ENCODE measurements around the gene GBX1.

GBX1 gene

DNA sequence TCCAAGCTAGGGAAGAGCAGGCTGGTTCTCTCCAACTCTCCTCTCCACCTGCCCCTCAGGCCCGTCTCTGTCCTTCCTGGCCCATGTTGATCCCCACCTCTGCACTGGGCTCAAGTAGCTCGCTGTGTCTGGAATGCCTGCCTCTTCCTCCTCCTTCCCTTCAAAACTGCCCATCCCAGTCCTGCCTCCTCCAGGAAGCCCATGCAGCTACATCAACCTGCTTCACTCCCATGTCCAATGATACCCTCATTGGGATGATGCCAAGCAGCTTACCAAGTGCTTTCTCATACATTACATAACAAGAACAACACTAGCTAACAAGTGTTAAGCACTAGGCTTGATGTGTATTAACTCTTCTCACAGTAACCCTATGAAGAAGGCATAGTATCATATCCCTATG, 11.3 kb upstream of the GBX1 start:
- Histone ChIP-seq H3K4me3 (ENCODE audit: low read length) (no peak overlapping the region), H3K27ac (ENCODE audit: low read length) (no peak overlapping the region), H3K79me2 (ENCODE audit: low read length) (no peaks in the 10 kb centered on the region), H3K4me2 (ENCODE audit: low read length) (no peak overlapping the region), H3K4me1 (ENCODE audit: low read length) (no peaks in the 10 kb centered on the region), H3K27me3 (ENCODE audit: low read depth, low read length) (peaks cover 60% of the 10 kb centered on the region), H3K9ac (ENCODE audit: low read length) (no peak overlapping the region), H2AFZ (ENCODE audit: low read depth, low read length) (no peak overlapping the region), H4K20me1 (ENCODE audit: insufficient read depth, low read length) (peaks cover 4% of the 10 kb centered on the region; the same call in 1 of the 2 replicates), H3K9me3 (ENCODE audit: insufficient read depth, low read length) (no peaks in the 10 kb centered on the region), H3K36me3 (replicated peaks; ENCODE audit: low read depth, low read length) (no peaks in the 10 kb centered on the region)
- TF ChIP-seq EZH2phosphoT487 (IDR thresholded peaks at IDR 0.05; ENCODE audit: low read depth), result no peak
- TF ChIP-seq, protein P1, sequence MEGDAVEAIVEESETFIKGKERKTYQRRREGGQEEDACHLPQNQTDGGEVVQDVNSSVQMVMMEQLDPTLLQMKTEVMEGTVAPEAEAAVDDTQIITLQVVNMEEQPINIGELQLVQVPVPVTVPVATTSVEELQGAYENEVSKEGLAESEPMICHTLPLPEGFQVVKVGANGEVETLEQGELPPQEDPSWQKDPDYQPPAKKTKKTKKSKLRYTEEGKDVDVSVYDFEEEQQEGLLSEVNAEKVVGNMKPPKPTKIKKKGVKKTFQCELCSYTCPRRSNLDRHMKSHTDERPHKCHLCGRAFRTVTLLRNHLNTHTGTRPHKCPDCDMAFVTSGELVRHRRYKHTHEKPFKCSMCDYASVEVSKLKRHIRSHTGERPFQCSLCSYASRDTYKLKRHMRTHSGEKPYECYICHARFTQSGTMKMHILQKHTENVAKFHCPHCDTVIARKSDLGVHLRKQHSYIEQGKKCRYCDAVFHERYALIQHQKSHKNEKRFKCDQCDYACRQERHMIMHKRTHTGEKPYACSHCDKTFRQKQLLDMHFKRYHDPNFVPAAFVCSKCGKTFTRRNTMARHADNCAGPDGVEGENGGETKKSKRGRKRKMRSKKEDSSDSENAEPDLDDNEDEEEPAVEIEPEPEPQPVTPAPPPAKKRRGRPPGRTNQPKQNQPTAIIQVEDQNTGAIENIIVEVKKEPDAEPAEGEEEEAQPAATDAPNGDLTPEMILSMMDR (IDR thresholded peaks at IDR 0.05; ENCODE audit: low read depth, low read length), result no peak

DNA sequence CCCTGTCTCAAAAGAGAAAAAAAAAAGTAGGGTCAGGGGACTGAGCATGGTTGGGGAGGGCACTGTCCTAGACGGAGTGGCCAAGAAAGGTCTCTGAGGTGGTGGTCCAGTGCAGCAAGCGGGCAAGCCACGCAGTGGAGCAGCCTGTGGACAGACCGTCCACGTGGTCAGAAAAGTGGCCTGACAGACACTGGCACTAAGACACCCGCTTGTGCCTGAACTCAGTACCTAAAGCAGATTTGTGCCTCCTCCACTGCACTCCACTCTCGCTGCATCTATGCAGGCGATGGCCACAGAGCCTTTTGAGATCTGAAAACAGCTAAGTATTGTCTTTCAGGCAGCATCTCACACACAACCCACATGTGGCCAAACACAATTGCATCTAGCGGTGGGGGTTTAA, 10.7 kb upstream of the GBX1 start:
- no peaks in the 10 kb centered on the region for H3K36me3 ChIP-seq (replicated peaks; ENCODE audit: low read depth, low read length)
- H3K9me3 ChIP-seq (ENCODE audit: insufficient read depth, low read length), result no peaks in the 10 kb centered on the region
- no peak overlapping the region for H3K4me2 ChIP-seq (ENCODE audit: low read length)
- H3K27me3 ChIP-seq (ENCODE audit: low read depth, low read length), result peaks cover 60% of the 10 kb centered on the region
- H3K27ac ChIP-seq (ENCODE audit: low read length), result no peak overlapping the region
- H3K79me2 ChIP-seq (ENCODE audit: low read length), result no peaks in the 10 kb centered on the region
- H3K4me1 ChIP-seq (ENCODE audit: low read length), result no peaks in the 10 kb centered on the region
- TF ChIP-seq, protein P1 (IDR thresholded peaks at IDR 0.05; ENCODE audit: low read depth, low read length), result no peak
- TF ChIP-seq EZH2phosphoT487 (IDR thresholded peaks at IDR 0.05; ENCODE audit: low read depth), result no peak
- no peak overlapping the region for H3K4me3 ChIP-seq (ENCODE audit: low read length)
- H4K20me1 ChIP-seq (ENCODE audit: insufficient read depth, low read length), result peaks cover 4% of the 10 kb centered on the region; the same call in 1 of the 2 replicates
- H3K9ac ChIP-seq (ENCODE audit: low read length), result no peak overlapping the region
- no peak overlapping the region for H2AFZ ChIP-seq (ENCODE audit: low read depth, low read length)

DNA sequence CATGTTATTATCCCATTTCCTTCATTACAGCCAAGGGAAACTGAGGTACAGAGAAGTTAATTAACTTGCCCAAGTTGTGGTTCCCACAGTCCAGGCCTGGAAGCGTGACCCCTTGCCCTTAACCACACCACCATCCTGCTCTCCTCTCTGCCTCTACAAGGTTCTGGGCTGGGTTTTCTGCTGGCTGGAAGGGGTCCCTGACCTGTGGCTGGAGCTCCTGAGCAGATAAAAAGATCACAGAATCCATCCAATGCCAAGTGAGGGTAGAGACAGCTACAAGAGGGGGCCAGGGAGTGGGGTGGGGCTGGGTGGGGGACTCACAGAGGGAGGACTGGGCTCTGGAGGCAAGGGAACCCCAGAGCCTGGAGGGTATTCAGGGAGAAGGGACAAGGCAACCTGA, 9.8 kb upstream of the GBX1 start:
- no peak overlapping the region for H3K27ac ChIP-seq (ENCODE audit: low read length)
- no peak overlapping the region for H3K4me2 ChIP-seq (ENCODE audit: low read length)
- no peaks in the 10 kb centered on the region for H3K36me3 ChIP-seq (replicated peaks; ENCODE audit: low read depth, low read length)
- TF ChIP-seq EZH2phosphoT487 (IDR thresholded peaks at IDR 0.05; ENCODE audit: low read depth), result no peak
- TF ChIP-seq, protein P1 (IDR thresholded peaks at IDR 0.05; ENCODE audit: low read depth, low read length), result no peak
- peaks cover 57% of the 10 kb centered on the region for H3K27me3 ChIP-seq (ENCODE audit: low read depth, low read length)
- no peaks in the 10 kb centered on the region for H3K9me3 ChIP-seq (ENCODE audit: insufficient read depth, low read length)
- H3K4me1 ChIP-seq (ENCODE audit: low read length), result peaks cover 2% of the 10 kb centered on the region
- no peak overlapping the region for H2AFZ ChIP-seq (ENCODE audit: low read depth, low read length)
- H4K20me1 ChIP-seq (ENCODE audit: insufficient read depth, low read length), result peaks cover 4% of the 10 kb centered on the region; the same call in 1 of the 2 replicates
- no peak overlapping the region for H3K9ac ChIP-seq (ENCODE audit: low read length)
- no peaks in the 10 kb centered on the region for H3K79me2 ChIP-seq (ENCODE audit: low read length)
- no peak overlapping the region for H3K4me3 ChIP-seq (ENCODE audit: low read length)

DNA sequence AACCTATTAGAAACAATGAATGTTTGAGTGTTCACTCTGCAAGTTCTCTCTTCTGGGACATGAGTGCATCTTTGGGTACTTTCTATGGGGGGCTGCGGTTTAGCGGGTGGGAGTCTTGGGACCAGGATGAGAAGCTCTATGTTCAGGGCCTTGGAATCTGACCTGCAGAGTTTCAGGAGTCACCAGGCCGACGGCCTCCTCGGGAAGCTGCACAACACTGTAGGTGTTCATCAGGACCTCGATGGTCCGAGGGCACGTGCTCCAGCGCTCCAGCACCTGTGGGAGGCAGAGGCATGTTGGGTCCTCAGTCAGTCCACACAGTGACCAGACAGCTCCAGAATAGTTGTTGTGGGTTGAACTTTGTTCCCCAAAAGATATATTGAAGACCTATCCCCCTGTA, 8.9 kb upstream of the GBX1 start:
- Histone ChIP-seq H4K20me1 (ENCODE audit: insufficient read depth, low read length) (peaks cover 4% of the 10 kb centered on the region; the same call in 1 of the 2 replicates), H3K36me3 (replicated peaks; ENCODE audit: low read depth, low read length) (no peaks in the 10 kb centered on the region), H3K79me2 (ENCODE audit: low read length) (no peaks in the 10 kb centered on the region), H3K27me3 (ENCODE audit: low read depth, low read length) (peaks cover 61% of the 10 kb centered on the region), H3K27ac (ENCODE audit: low read length) (no peak overlapping the region), H3K9ac (ENCODE audit: low read length) (no peak overlapping the region), H3K4me3 (ENCODE audit: low read length) (no peak overlapping the region), H3K9me3 (ENCODE audit: insufficient read depth, low read length) (no peaks in the 10 kb centered on the region), H3K4me2 (ENCODE audit: low read length) (no peak overlapping the region), H3K4me1 (ENCODE audit: low read length) (peaks cover 7% of the 10 kb centered on the region), H2AFZ (ENCODE audit: low read depth, low read length) (no peak overlapping the region)
- TF ChIP-seq, protein P1 (IDR thresholded peaks at IDR 0.05; ENCODE audit: low read depth, low read length), result no peak
- no peak for TF ChIP-seq EZH2phosphoT487 (IDR thresholded peaks at IDR 0.05; ENCODE audit: low read depth)
